Sigmoid colon (tissue), 4 donors: Measurements from ENCODE around the gene G3BP2.

Experiments used
- CTCF ChIP-seq, 4 experiments: fragments of 450-650 bp in 3 of 4; fragments of 200-600 bp in 1 of 4; IDR thresholded peaks; one replicate each; pipeline ENCODE4 v1.5.1; 2016 to 2019; ENCODE audit warnings: antibody characterized with exemption in 4 of 4, mild to moderate bottlenecking in 3 of 4, moderate library complexity in 2 of 4
- EP300 ChIP-seq, 4 donors: sonication (generic); formaldehyde crosslinking; IDR thresholded peaks; one replicate each; pipeline ENCODE4 v1.6.1; 2017; ENCODE audit warnings: antibody characterized with exemption in 4 of 4
- POLR2AphosphoS5 ChIP-seq, 4 donors: sonication (generic); formaldehyde crosslinking; IDR thresholded peaks; one replicate each; pipeline ENCODE4 v1.6.1; 2017; ENCODE audit warnings: antibody characterized with exemption in 4 of 4

- TF ChIP-seq CTCF (IDR thresholded peaks at IDR 0.05) (no peak), POLR2AphosphoS5 (IDR thresholded peaks at IDR 0.05) (no peak), EP300 (IDR thresholded peaks at IDR 0.05) (no peak)
These were observed 733 bp upstream of the G3BP2 start for GRCh38 chr4:75673959-75674328.
